ENCODE results near the gene FANCI.

The FANCI gene

GRCh38 chr15:89243691-89244573 is at the start of gene FANCI:
Gene FANCI (plus strand): TSS chr15:89243979. CDS start chr15:89247648, 3,669 bp downstream.
- H3K9me3 Mint-ChIP-seq = no peaks in the 10 kb centered on the region
- peak within 1 kb of the TSS; percentile 94 for H3K27ac Mint-ChIP-seq
- ATAC-seq = peak; percentile 96
- peaks cover 51% of the 10 kb centered on the region for H3K36me3 Mint-ChIP-seq
- DNase-seq (ENCODE audit: low spot score in 2 of 2) = peak; percentile 96 to 99
- peaks cover 38% of the 10 kb centered on the region for H3K4me1 Mint-ChIP-seq
- peak within 1 kb of the TSS; percentile 95 for H3K4me3 Mint-ChIP-seq

- Mint-ChIP-seq H3K4me3 (no peak overlapping the region), H3K27ac (no peak overlapping the region), H3K4me1 (peaks cover 9% of the 10 kb centered on the region), H3K36me3 (peaks cover 61% of the 10 kb centered on the region), H3K9me3 (no peaks in the 10 kb centered on the region)
- DNase-seq (ENCODE audit: low spot score in 2 of 2) = no peak
- no peak for ATAC-seq
Measured at GRCh38 chr15:89194608-89195007, 49.2 kb upstream of the FANCI start.

- Mint-ChIP-seq H3K4me1 (peaks cover 9% of the 10 kb centered on the region), H3K36me3 (peaks cover 59% of the 10 kb centered on the region), H3K4me3 (no peak overlapping the region), H3K27ac (no peak overlapping the region), H3K9me3 (no peaks in the 10 kb centered on the region)
- DNase-seq (ENCODE audit: low spot score in 2 of 2) = no peak
- ATAC-seq = no peak
Measured at GRCh38 chr15:89195836-89196235, 47.9 kb upstream of the FANCI start.

GRCh38 chr15:89196241-89196640 is 47.5 kb upstream of the FANCI start:
- H3K36me3 Mint-ChIP-seq = peaks cover 55% of the 10 kb centered on the region
- ATAC-seq (no peak), DNase-seq (ENCODE audit: low spot score in 2 of 2) (no peak)
- peaks cover 9% of the 10 kb centered on the region for H3K4me1 Mint-ChIP-seq
- H3K9me3 Mint-ChIP-seq = no peaks in the 10 kb centered on the region
- H3K4me3 Mint-ChIP-seq = no peak overlapping the region
- H3K27ac Mint-ChIP-seq = no peak overlapping the region

GRCh38 chr15:89196994-89197393 is 46.8 kb upstream of the FANCI start:
- Mint-ChIP-seq H3K36me3 (peaks cover 47% of the 10 kb centered on the region), H3K27ac (peak overlapping the region; percentile 69)

GRCh38 chr15:89197503-89197971 is 46.2 kb upstream of the FANCI start:
- DNase-seq (ENCODE audit: low spot score in 2 of 2) (no peak), ATAC-seq (peak; percentile 71)
- no peak overlapping the region for H3K4me3 Mint-ChIP-seq
- H3K4me1 Mint-ChIP-seq = peaks cover 13% of the 10 kb centered on the region
- peaks cover 42% of the 10 kb centered on the region for H3K36me3 Mint-ChIP-seq
- peak overlapping the region; percentile 69 for H3K27ac Mint-ChIP-seq
- no peaks in the 10 kb centered on the region for H3K9me3 Mint-ChIP-seq

More at GRCh38 chr15:89196994-89197393, 46.8 kb upstream of the FANCI start:
- Mint-ChIP-seq H3K9me3 (no peaks in the 10 kb centered on the region), H3K4me3 (no peak overlapping the region), H3K4me1 (peaks cover 13% of the 10 kb centered on the region)
- ATAC-seq (peak; percentile 80), DNase-seq (ENCODE audit: low spot score in 2 of 2) (no peak)

- H3K4me1 Mint-ChIP-seq = peaks cover 13% of the 10 kb centered on the region
- H3K36me3 Mint-ChIP-seq = peaks cover 35% of the 10 kb centered on the region
- no peaks in the 10 kb centered on the region for H3K9me3 Mint-ChIP-seq
- ATAC-seq = no peak
- no peak for DNase-seq (ENCODE audit: low spot score in 2 of 2)
- no peak overlapping the region for H3K4me3 Mint-ChIP-seq
- H3K27ac Mint-ChIP-seq = no peak overlapping the region
Measured at GRCh38 chr15:89198196-89198595, 45.6 kb upstream of the FANCI start.

GRCh38 chr15:89198934-89199333 is 44.8 kb upstream of the FANCI start:
- no peak overlapping the region for H3K4me3 Mint-ChIP-seq
- H3K27ac Mint-ChIP-seq = no peak overlapping the region
- H3K9me3 Mint-ChIP-seq = no peaks in the 10 kb centered on the region

GRCh38 chr15:89199746-89200145 is 44.0 kb upstream of the FANCI start:
- no peak for DNase-seq (ENCODE audit: low spot score in 2 of 2)
- no peak overlapping the region for H3K27ac Mint-ChIP-seq
- peaks cover 19% of the 10 kb centered on the region for H3K36me3 Mint-ChIP-seq
- ATAC-seq = no peak
- no peak overlapping the region for H3K4me3 Mint-ChIP-seq
- H3K4me1 Mint-ChIP-seq = peaks cover 28% of the 10 kb centered on the region
- no peaks in the 10 kb centered on the region for H3K9me3 Mint-ChIP-seq

More at GRCh38 chr15:89198934-89199333, 44.8 kb upstream of the FANCI start:
- peaks cover 28% of the 10 kb centered on the region for H3K36me3 Mint-ChIP-seq
- DNase-seq (ENCODE audit: low spot score in 2 of 2) (no peak), ATAC-seq (no peak)
- peaks cover 20% of the 10 kb centered on the region for H3K4me1 Mint-ChIP-seq

GRCh38 chr15:89200182-89200581 is 43.6 kb upstream of the FANCI start:
- H3K9me3 Mint-ChIP-seq = no peaks in the 10 kb centered on the region
- peaks cover 32% of the 10 kb centered on the region for H3K4me1 Mint-ChIP-seq
- ATAC-seq = no peak
- H3K4me3 Mint-ChIP-seq = no peak overlapping the region
- no peak for DNase-seq (ENCODE audit: low spot score in 2 of 2)
- peaks cover 18% of the 10 kb centered on the region for H3K36me3 Mint-ChIP-seq
- no peak overlapping the region for H3K27ac Mint-ChIP-seq

- peaks cover 10% of the 10 kb centered on the region for H3K36me3 Mint-ChIP-seq
- H3K9me3 Mint-ChIP-seq = no peaks in the 10 kb centered on the region
- H3K27ac Mint-ChIP-seq = peak overlapping the region; percentile 50
- peaks cover 39% of the 10 kb centered on the region for H3K4me1 Mint-ChIP-seq
- H3K4me3 Mint-ChIP-seq = no peak overlapping the region
- no peak for DNase-seq (ENCODE audit: low spot score in 2 of 2)
- ATAC-seq = no peak
Measured at GRCh38 chr15:89201465-89202005, 42.2 kb upstream of the FANCI start.

- Mint-ChIP-seq H3K9me3 (no peaks in the 10 kb centered on the region), H3K27ac (peak overlapping the region; percentile 5), H3K4me3 (peak overlapping the region; percentile 33), H3K4me1 (peaks cover 36% of the 10 kb centered on the region), H3K36me3 (no peaks in the 10 kb centered on the region)
- ATAC-seq (peak; percentile 93), DNase-seq (ENCODE audit: low spot score in 2 of 2) (peak in 1 of 2 donors; percentile 70)
Measured at GRCh38 chr15:89203705-89204273, 40.0 kb upstream of the FANCI start.

GRCh38 chr15:89205991-89206585 is 37.7 kb upstream of the FANCI start:
- no peak for ATAC-seq
- Mint-ChIP-seq H3K4me1 (peaks cover 36% of the 10 kb centered on the region), H3K27ac (no peak overlapping the region), H3K9me3 (no peaks in the 10 kb centered on the region), H3K4me3 (no peak overlapping the region), H3K36me3 (no peaks in the 10 kb centered on the region)
- DNase-seq (ENCODE audit: low spot score in 2 of 2) = no peak

GRCh38 chr15:89206908-89207331 is 36.9 kb upstream of the FANCI start:
- DNase-seq (ENCODE audit: low spot score in 2 of 2) (peak; percentile 69 to 86), ATAC-seq (peak; percentile 74)
- peak overlapping the region; percentile 43 for H3K27ac Mint-ChIP-seq
- no peaks in the 10 kb centered on the region for H3K36me3 Mint-ChIP-seq
- peak overlapping the region; percentile 31 for H3K4me3 Mint-ChIP-seq
- H3K9me3 Mint-ChIP-seq = no peaks in the 10 kb centered on the region
- H3K4me1 Mint-ChIP-seq = peaks cover 32% of the 10 kb centered on the region

- Mint-ChIP-seq H3K9me3 (no peaks in the 10 kb centered on the region), H3K36me3 (no peaks in the 10 kb centered on the region), H3K4me3 (no peak overlapping the region), H3K27ac (no peak overlapping the region), H3K4me1 (peaks cover 32% of the 10 kb centered on the region)
- ATAC-seq (no peak), DNase-seq (ENCODE audit: low spot score in 2 of 2) (no peak)
Measured at GRCh38 chr15:89208256-89208655, 35.5 kb upstream of the FANCI start.

All from stimulated activated effector memory CD8-positive, alpha-beta T cell treated with anti-CD3 and anti-CD28 coated beads, Interleukin-12 subunit alpha, Interleukin-12 subunit beta, amount 100 ng/mL, for 72 hours (primary cell).